Fibroblast of peridontal ligament (primary cell): ENCODE measurements around the gene GIT2.
A peak's percentile ranks its signal among the peaks of the same experiment; 100 is the strongest.

Experiments used
- DNase-seq: peaks from one replicate; pipeline ENCODE4 v3.0.0-alpha.2; 2010; ENCODE audit errors: extremely low read depth

Gene GIT2

DNA sequence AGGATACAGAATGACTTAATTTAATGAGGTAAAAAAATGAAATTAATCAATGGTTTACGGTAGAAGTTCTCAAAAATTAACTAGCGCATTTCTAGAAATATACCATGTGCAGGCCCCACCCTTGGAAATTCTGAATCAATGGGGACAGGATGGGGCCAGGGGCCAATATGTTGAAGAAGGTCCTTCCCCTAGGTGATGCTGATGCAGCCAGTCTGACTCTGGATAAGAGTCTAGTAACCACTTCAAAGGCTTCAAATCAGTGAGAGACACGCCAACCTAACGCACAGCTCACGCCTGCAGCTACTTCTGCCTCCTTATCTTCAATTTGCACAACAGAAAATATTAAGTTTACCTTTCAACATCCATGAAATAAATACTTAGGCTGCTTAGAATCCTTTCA, 14.9 kb downstream of the GIT2 start:
- DNase-seq = no peak

DNA sequence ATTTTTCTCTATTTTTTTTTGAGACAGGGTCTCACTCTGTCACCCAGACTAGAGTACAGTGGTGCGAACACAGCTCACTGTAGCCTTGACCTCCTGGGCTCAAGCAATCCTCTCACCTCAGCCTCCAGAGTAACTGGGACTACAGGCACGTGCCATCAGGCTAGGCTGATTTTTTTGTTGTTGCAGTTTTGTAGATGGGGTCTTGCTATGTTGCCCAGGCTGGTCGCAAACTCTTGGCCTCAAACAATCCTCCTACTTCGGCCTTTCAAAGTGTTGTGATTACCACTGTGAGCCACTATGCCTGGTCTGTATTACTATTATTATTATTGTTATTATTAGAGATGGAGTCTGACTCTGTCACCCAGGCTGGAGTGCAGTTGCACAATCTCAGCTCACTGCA, 23.3 kb downstream of the GIT2 start:
- DNase-seq = no peak

DNA sequence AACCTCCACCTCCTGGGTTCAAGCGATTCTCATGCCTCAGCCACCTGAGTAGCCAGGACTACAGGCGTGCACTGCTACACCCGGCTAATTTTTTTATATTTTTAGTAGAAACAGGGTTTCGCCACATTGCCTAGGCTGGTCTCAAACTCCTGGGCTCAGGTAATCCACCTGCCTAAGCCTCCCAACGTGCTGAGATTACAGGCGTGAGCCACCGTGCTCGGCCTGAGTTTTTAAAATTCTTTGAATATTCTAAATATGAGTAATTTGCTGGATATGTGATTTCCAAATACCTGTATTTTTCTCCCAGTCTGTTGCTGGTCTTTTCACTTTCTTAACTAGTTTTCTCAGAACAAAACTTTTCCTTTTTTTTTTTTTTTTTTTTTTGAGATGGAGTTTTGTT, 27.4 kb downstream of the GIT2 start:
- no peak for DNase-seq

DNA sequence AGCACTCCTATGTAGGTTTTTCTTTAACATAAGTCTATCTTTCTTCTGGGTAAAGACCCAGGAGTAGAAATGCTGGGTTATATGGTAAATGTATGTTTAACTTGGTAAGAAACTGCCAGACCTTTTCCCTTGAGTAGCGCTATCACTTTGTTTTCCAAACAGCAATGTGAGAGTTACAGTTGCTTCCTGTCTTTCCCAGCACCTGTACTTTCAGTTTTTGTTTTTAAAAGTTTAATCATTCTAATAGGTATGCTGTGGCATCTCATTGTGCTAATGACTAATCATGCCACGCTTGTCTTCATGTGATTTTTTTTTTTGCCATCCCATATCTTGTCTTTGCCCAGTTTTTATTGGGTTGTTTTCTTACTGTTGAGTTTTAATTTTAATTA, 28.1 kb downstream of the GIT2 start:
- DNase-seq = no peak

DNA sequence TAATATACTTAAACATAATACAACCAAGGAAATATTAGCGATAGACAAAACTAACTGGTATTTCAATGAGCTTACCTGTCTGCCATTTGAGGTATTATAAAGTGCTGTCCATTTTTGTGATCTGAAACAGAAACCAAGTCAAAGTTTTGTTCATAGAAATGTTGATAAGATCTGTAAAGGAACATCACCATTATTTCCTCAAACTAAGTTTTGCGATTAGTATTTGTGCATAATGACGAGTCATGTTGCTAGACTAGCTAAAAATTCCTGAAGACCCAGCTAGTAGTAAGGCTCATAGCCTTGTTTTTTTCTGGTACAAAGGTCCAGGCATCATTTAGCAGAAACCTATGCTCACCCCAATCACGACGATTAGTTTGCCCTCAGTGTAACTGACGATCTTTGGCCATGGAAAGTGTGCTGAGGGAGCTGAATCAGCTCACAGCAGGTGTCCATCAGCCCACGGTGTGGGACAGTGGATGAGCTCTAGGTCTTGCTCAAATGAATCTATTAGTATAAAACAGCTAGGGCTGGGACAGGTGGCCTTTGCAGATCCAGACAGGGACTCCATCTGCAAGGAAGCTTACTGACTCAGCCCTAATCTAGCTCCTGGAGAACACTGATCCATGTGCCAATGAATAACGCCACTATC, 28.7 kb downstream of the GIT2 start:
- DNase-seq = no peak

DNA sequence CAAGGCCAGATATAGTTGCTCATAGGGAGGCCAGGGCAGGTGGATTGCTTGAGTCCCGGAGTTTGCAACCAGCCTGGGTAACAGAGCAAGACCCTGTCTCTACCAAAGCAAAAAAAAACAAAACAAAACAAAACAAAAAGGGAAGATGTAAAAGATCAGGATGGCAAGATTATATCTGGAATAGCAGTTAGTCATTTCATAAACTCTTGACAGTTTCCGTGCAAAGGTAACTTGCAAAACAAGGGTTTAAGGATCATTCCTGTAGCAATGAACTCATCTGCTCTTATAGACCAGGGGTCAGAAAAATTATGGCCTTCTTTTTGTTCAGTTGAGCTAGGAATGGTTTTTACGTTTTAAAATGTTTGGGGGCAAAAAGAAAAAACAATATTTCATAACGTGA, 29.6 kb downstream of the GIT2 start:
- DNase-seq = no peak

DNA sequence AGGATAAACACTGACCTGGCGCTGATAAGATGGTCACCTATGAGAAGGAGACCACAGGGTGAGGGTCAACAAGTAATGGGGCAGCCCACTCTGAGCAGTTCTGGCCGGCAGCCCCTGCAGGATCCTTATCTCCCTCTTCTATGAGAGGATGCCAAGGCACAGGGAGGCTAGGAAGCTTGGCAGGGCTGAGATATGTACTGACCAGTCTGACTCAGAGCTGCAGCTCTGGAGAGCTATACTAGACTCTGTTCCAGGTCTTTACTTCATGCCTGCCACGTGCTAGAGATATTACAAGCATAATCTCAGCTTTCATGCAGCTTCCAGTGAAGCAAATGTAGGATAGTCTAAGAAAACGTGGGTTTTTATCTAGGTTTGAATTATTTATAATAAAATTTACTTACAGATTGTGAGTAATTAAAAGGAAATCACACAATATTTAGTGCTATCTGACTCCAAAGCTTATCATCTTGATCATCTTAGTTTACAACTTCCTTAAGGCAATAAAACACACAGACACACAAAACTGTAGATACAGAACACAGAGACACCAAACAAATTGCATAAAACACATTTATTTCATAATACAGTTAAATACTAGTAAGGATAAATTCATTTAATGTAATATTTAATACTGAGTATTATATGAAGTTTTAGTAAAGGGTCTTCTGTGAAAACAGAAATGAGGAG, 32.3 kb downstream of the GIT2 start:
- DNase-seq = peak; percentile 78

DNA sequence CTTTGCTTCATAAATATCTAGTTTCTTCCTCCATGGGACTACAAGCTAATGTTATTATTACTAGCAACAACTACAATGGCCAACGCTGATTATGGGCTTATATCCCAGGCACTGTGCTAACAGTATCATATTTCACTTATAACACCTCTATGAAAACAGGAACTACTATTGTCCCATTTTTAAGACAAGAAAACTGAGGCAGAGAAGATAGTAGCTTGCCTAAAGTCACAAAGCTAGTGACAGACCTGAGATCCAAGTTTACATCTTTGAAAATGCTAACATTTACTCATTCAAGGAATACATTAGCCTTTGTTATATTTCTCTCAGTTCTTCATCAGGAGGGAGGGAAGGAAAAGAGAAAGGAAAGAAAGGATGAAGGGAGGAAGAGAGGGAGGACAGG, 32.8 kb downstream of the GIT2 start:
- no peak for DNase-seq

DNA sequence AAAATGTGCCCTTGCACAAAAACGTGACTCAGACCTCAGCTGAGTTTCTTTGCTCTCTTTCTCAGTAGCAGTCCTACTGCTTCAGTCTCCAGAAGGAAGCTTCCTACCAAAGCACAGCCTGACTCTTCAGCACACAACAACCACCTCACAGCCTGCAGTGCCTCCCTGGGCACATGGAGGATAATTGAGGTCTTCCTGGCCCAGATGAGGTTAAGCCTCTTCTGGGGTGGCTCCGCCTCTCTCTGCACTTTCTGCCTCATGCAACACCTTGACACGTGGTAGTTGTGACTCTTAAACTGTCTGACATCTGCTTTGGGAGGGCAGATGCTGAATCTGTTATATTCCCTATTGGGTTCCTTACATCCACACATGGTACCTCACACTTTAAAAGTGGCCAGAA, 33.8 kb downstream of the GIT2 start:
- peak; percentile 28 for DNase-seq

DNA sequence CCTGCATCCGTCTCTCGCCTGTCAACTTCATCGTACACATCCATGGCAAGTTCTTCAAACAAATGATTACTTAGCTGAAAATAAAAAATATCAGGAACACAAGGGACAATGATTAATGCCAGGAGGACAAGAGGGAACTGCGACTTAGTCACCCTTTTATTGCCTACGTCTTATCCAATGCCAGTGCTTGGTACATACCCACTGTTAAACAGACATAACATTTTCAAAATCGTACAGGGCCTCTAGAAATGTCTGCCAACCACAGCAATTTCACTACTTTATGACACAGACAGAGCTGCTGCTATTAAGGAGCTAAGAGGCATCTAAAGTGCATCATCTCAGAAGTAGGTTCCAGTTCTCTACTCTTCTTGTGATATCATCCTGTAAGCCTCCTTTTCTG, 34.6 kb downstream of the GIT2 start:
- no peak for DNase-seq

DNA sequence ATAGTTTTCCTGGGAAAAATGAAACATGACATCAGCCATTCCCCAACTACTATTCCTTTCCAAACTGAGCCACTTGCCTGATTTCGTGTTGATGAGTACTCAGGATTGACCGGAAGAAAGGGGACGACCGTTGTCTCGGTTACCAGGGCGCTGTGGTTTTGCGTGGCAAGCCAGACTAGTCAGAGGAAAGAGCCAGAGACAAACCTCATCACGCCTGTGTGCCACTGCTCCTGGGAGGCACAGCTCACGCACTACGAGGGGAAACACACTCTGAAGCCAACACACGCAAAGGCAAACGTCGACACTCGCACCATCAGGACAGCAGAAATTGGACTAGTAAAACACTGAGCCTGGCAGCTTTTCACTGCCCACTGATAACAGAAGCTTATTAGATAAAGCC, 35.0 kb downstream of the GIT2 start:
- DNase-seq = no peak

DNA sequence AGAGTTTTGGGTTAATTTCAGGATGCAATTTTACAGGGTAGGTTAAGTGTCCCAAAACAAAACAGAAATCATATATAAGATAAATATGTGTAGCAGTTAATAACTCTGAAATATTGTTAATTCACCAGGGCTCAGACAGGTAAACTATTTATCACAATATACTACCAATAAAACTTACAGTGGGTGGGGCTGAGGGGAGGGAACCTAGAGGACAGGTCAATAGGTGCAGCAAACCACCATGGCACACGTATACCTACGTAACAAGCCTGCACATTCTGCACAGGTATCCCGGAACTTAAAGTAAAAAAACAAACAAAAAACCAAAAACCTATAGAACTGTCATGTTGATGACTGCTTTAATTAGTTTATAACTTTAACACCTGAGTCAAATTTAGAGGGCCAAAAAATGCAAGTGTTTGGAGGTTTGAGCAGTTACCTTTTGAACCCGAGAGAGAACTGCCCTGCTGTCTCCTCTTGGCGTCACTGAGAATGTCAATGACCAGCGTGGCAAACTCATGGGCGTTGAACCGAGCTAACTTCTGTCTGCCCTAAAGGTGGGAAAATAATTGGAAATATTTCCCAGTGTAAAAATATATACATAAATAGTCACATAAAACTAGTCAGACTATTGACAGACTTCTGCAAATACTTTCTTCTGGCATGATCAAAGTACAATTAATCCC, 36.6 kb downstream of the GIT2 start:
- DNase-seq = no peak

DNA sequence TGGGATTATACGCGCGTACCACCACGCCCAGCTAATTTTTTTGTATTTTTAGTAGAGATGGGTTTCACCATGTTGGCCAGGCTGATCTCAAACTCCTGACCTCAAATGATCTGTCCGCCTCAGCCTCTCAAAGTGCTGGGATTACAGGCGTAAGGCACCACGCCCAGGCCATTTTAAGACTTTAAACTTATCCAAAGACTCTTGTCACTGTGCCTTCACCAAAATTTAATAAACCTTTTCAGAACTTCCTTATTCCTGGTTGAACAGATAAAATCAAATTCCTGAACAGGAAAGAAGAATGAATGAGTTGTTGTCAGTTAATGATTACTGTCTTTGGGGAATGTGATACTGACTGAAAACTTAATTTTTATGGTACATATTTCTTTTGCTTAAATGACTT, 37.8 kb downstream of the GIT2 start:
- DNase-seq = no peak

DNA sequence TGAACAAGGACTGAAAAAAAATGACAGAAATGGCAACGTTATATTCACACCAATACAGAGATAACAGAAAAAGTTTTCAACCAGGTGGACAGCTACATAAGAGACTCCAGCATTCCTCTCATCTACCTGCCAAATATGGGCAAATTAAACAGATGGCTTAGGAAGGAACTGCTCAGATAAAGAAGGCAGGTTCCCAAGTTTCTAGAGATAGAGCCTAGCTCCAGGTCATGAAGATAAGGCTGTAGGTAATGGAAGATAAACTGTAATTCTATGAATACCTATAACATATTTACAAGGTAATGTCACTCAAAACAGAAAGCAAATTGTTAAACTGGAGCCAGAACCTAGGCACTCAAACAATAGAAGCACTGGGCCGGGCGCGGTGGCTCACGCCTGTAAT, 42.5 kb downstream of the GIT2 start:
- no peak for DNase-seq

DNA sequence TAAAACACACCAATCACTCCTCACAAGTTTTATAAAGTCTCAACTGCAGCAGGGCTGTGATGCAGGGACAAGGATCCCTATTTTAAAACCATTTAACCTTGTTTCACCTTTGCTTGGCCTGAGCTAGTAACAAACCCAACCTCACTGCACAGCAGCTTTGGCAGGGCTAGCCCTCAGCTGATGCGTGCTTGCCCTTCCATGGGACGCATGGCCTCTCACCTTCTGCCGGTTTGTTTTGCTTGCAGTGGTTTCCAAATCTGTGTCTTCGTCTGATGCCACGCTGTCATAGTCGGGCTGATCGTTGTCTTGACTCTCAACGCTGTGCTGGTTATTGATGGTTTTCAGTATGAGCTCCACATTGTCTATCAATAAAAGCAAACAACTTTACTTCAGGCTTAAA, 43.3 kb downstream of the GIT2 start:
- DNase-seq = no peak

DNA sequence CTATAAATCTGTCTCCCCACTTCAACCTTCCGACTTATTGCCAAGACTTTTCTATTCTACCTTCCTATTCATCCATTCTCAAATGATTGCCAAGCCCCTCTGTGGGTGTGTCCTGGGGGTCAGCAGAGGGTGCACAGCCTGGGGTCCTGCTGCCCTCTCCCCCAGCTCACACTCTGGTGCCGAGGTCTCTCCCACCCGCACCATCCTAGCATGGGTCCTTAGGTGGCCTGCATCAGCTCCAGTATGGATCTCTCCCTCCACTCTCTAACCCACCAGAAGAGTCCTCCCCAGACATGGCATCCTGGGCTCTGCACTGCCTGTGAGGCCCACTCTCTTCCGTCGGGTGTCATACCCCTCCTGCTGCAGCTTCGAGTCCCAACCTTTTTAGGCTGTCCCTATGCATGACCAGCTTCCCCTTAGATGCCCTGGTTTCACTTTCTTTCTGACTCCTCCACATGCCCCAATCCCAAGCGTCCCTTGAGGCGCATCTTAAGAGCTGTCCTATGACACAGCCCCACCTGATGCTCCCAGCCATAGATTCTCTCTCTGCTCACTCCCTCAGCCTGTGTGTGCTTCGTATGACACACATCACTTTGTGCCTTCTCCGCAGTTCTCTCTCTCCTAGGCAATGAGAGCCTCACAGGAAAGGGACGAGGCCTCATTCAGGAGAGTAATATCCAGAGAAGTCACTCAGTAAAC, 43.9 kb downstream of the GIT2 start:
- DNase-seq = no peak

DNA sequence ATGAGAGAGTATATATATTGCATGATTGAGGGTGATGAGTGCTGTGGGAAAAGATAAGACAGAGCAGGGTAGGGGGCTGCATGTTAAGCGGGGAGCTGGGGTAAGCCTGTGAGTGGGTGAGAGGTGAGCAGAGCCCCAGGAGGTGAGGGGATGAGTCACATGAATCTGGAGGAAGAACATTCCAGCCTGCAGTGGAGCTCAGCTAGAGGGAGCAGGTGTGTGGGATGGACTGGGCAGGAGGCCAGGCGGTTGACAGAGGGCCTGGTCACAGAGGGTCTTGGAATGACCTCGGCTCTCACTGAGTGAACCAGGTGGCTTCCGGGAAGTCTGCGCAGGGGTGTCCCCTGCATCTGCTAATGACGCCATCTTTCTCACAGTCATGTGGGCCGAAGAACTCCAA, 44.4 kb downstream of the GIT2 start:
- DNase-seq = no peak

DNA sequence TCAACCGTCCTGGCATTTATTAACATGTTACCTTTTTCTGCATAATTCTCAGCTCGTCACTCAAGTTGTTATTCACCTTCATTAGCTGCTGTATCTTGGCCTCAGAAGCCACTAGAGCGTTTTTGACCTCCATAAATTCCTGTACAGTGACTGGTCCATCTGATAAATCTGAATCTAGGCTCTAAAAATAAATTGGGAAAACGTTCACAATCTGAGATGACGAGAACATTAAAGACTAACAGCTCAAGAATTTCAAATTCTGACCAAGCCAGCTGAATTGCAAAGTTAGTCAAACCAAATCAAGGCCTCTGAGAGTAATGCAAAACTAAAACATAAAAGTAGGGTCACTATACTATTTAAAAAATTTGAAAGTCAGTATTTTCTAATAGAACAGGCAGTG, 45.0 kb downstream of the GIT2 start:
- peak; percentile 96 for DNase-seq

DNA sequence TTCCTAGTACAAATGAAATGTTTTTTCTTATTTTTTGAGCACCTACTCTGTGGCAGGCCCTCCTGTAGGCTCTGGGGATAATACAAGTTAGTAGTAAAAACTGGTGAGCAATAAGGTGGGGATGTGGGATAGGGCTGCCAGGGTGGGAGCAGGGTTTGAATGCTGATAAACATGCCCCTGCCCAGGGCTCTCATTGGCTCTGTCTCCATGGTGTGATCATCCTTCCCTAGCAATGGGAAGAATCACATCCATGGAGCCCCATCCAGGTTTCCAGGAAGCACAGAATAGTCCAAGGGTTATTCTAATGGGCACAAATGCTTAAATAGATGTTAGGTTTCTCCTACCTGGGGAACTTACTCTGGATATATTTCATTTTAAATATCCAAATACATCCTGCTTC, 45.5 kb downstream of the GIT2 start:
- DNase-seq = no peak

DNA sequence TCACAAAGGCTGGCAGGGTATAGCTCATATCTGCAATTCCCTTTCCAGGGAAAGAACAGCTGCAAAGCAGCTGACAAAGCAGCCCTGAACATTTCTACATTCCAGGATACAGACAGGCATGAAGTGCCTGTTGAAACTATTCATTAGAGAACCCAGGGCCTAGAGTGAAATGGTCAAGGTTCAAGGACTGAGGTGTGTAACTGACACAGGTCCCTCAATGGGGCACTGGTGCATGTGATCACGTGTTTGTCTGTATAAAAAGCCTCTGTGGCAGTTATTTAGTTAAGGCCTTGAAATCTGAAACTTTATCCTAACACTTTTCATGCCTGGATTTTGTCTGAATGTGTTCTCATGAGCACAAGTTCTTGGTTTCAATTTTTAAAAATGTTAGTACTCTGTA, 47.1 kb downstream of the GIT2 start:
- DNase-seq = peak; percentile 80

DNA sequence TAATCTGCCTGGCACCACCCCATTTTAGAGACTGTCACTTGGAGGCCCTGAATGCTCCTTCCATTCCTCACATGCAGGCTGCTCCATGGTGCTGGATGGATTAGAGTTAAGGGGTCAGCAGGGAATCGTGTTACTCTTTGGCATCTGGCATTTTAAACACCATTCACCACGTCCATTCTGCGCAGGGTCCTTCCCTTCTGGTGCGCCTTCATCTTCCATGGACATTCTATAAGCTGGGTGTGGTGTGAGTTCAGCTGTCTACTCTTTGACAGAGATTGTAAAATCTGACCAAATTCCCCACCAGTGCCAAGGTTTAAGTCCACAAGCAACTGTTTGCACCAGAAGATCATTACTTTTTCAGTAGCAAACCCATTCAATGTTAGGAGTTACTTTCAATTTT, 47.8 kb downstream of the GIT2 start:
- no peak for DNase-seq

DNA sequence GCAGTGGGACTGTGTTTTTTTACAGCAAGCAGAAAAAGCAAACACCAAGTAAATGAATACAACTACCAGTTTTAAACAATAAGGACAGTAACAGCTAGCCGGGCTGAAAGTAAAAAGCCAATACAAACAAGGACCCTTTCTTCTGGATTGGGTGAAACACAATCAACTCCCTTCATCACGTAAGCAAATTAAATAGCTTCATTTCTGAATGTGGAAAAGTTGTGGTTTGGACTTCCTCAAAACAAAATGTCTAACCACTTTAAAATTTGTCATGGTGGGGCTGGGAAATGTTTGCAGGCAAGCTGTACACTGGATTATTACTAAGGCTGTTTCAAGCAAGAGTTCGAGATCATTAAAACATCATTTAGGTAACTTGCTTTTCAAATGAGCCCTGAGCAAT, 48.6 kb downstream of the GIT2 start:
- DNase-seq = peak; percentile 86

DNA sequence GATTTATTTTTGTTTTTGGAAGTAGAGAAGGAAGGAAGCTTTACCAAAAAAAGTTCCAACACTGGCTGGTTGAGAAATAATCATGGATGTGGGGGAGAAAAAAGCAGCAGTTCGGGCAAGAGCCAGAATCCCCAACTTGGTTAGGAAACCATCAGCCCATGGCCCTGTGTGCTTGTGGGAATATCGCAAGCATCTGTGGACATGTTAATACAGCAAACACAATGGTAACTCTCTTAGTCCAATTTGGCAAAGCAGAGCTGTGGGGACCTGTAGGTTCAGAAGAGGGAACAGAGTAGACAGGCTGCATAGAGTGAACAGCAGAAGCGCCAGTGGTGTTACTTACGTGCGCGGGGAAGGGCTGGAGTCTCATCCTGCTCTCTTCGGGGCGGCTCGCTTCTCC, 49.3 kb downstream of the GIT2 start:
- DNase-seq = peak; percentile 33
